ENCODE results near the gene FAM184B. TPM values are rescaled to one million over a fixed set of nuclear protein-coding genes. Genes with fewer than 3 reads are reported as not detected.
"Not testable (repeated sequence)": the region's sequence is repeated elsewhere in the genome, so short reads cannot be mapped to it uniquely, and the experiment has no call there.

FAM184B gene
- total RNA-seq, 1 donor from 2014 or later, result not detected

- Mint-ChIP-seq H3K4me3 (ENCODE audit: unreplicated experiment) (no peak overlapping the region), H3K27me3 (ENCODE audit: unreplicated experiment) (peaks cover 13% of the 10 kb centered on the region), H3K36me3 (ENCODE audit: unreplicated experiment) (no peaks in the 10 kb centered on the region), H3K9me3 (ENCODE audit: unreplicated experiment) (no peaks in the 10 kb centered on the region), H3K27ac (ENCODE audit: unreplicated experiment) (no peak overlapping the region), H3K4me1 (ENCODE audit: unreplicated experiment) (no peaks in the 10 kb centered on the region)
- no peak for TF ChIP-seq CTCF (IDR thresholded peaks at IDR 0.05)
- peak; percentile 48 for DNase-seq (ENCODE audit: extremely low spot score, unreplicated experiment)
Measured at GRCh38 chr4:17665852-17666251, 115.6 kb downstream of the FAM184B start.

GRCh38 chr4:17665346-17665745 is 116.1 kb downstream of the FAM184B start:
- H3K36me3 Mint-ChIP-seq (ENCODE audit: unreplicated experiment), result no peaks in the 10 kb centered on the region
- H3K27me3 Mint-ChIP-seq (ENCODE audit: unreplicated experiment), result peaks cover 12% of the 10 kb centered on the region
- no peak overlapping the region for H3K27ac Mint-ChIP-seq (ENCODE audit: unreplicated experiment)
- no peak for DNase-seq (ENCODE audit: extremely low spot score, unreplicated experiment)
- TF ChIP-seq CTCF (IDR thresholded peaks at IDR 0.05), result no peak
- no peak overlapping the region for H3K4me3 Mint-ChIP-seq (ENCODE audit: unreplicated experiment)
- H3K9me3 Mint-ChIP-seq (ENCODE audit: unreplicated experiment), result no peaks in the 10 kb centered on the region
- H3K4me1 Mint-ChIP-seq (ENCODE audit: unreplicated experiment), result no peaks in the 10 kb centered on the region

GRCh38 chr4:17664755-17665154 is 116.7 kb downstream of the FAM184B start:
- Mint-ChIP-seq H3K4me1 (ENCODE audit: unreplicated experiment) (no peaks in the 10 kb centered on the region), H3K4me3 (ENCODE audit: unreplicated experiment) (no peak overlapping the region), H3K36me3 (ENCODE audit: unreplicated experiment) (no peaks in the 10 kb centered on the region), H3K9me3 (ENCODE audit: unreplicated experiment) (no peaks in the 10 kb centered on the region), H3K27me3 (ENCODE audit: unreplicated experiment) (peaks cover 6% of the 10 kb centered on the region), H3K27ac (ENCODE audit: unreplicated experiment) (no peak overlapping the region)
- no peak for DNase-seq (ENCODE audit: extremely low spot score, unreplicated experiment)
- TF ChIP-seq CTCF (IDR thresholded peaks at IDR 0.05), result no peak

GRCh38 chr4:17662694-17663093 is 118.7 kb downstream of the FAM184B start:
- H3K27me3 Mint-ChIP-seq (ENCODE audit: unreplicated experiment), result peaks cover 4% of the 10 kb centered on the region
- TF ChIP-seq CTCF (IDR thresholded peaks at IDR 0.05), result no peak
- no peak overlapping the region for H3K27ac Mint-ChIP-seq (ENCODE audit: unreplicated experiment)
- DNase-seq (ENCODE audit: extremely low spot score, unreplicated experiment), result no peak
- H3K9me3 Mint-ChIP-seq (ENCODE audit: unreplicated experiment), result no peaks in the 10 kb centered on the region
- H3K4me3 Mint-ChIP-seq (ENCODE audit: unreplicated experiment), result no peak overlapping the region
- no peaks in the 10 kb centered on the region for H3K36me3 Mint-ChIP-seq (ENCODE audit: unreplicated experiment)
- H3K4me1 Mint-ChIP-seq (ENCODE audit: unreplicated experiment), result no peaks in the 10 kb centered on the region

- H3K27ac Mint-ChIP-seq (ENCODE audit: unreplicated experiment); H3K36me3 Mint-ChIP-seq (ENCODE audit: unreplicated experiment); H3K4me1 Mint-ChIP-seq (ENCODE audit: unreplicated experiment); H3K9me3 Mint-ChIP-seq (ENCODE audit: unreplicated experiment); H3K4me3 Mint-ChIP-seq (ENCODE audit: unreplicated experiment); DNase-seq (ENCODE audit: extremely low spot score, unreplicated experiment): not testable (repeated sequence)
- peaks cover 19% of the 10 kb centered on the region for H3K27me3 Mint-ChIP-seq (ENCODE audit: unreplicated experiment)
Measured at GRCh38 chr4:17659196-17659595, 122.2 kb downstream of the FAM184B start.

- TF ChIP-seq CTCF (IDR thresholded peaks at IDR 0.05), result no peak
- Mint-ChIP-seq H3K27me3 (ENCODE audit: unreplicated experiment) (peaks cover 19% of the 10 kb centered on the region), H3K4me1 (ENCODE audit: unreplicated experiment) (no peaks in the 10 kb centered on the region), H3K36me3 (ENCODE audit: unreplicated experiment) (no peaks in the 10 kb centered on the region), H3K27ac (ENCODE audit: unreplicated experiment) (no peak overlapping the region), H3K4me3 (ENCODE audit: unreplicated experiment) (no peak overlapping the region), H3K9me3 (ENCODE audit: unreplicated experiment) (no peaks in the 10 kb centered on the region)
- no peak for DNase-seq (ENCODE audit: extremely low spot score, unreplicated experiment)
Measured at GRCh38 chr4:17657849-17658248, 123.6 kb downstream of the FAM184B start.

Data from osteocyte (in vitro differentiated cells).